SH-SY5Y (cell line): Measurements from ENCODE around the gene RPLP2.

Experiments used
- GATA2 ChIP-seq: IDR thresholded peaks from 2 replicates; pipeline ENCODE4 v1.6.1; 2011; ENCODE audit warnings: mild to moderate bottlenecking, low read depth, low read length
- GATA3 ChIP-seq: IDR thresholded peaks from 2 replicates; pipeline ENCODE4 v1.6.1; 2011; ENCODE audit warnings: low read depth, mild to moderate bottlenecking, low read length, moderate library complexity

DNA sequence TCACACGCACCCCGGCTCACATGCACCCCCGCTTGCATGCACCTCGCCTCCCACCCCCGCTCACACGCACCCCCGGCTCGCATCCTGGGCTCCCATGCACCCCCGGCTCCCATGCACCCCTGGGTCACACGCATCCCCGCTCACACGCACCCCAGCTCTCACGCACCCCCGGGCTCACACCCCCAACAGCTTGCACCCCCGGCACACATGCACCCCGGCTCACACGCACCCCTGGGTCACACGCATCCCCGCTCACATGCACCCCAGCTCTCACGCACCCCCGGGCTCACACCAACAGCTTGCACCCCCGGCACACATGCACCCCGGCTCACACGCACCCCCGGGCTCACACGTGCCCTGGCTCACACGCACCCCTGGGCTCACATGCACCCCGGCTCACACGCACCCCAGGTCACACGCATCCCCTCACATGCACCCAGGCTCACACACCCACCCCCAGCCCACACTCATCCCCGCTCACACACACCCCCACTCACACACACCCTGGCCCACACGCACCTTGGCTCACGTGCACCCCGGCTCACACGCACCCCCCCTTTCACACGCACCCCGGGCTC lies 49.1 kb downstream of the RPLP2 start:
- TF ChIP-seq GATA3, result no peak
- no peak for TF ChIP-seq GATA2
